ENCODE data around the gene DOCK6.

The DOCK6 gene

DNA sequence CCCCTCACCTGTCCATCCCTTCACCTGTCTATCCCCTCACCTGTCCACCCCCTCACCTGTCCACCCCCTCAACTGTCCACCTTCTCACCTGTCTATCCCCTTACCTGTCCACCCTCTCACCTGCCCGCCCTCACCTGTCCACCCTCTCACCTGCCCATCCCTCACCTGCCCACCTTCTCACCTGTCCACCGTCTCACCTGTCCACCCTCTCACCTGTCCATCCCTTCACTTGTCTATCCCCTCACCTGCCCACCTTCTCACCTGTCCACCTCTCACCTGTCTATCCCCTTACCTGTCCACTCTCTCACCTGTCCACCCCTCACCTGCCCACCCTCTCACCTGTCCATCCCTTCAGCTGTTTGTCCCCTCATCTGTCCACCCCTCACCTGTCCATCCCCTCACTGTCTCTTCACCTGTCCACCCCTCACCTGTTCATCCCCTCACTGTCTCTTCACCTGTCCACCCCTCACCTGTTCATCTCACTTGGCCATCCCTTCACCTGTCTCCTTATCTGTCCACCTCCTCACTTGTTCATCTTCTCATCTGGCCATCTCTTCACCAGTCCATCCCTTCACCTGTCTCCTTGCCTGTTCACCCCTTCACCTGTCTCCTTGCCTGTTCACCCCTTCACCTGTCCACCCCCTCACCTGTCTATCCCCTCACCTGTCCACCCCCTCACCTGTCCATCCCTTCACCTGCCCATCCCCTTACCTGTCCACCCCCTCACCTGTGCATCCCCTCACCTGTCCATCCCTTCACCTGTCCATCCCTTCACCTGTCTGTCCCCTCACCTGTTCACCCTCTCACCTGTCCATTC lies 52.3 kb downstream of the DOCK6 start:
- DNase-seq, result no peak

DNA sequence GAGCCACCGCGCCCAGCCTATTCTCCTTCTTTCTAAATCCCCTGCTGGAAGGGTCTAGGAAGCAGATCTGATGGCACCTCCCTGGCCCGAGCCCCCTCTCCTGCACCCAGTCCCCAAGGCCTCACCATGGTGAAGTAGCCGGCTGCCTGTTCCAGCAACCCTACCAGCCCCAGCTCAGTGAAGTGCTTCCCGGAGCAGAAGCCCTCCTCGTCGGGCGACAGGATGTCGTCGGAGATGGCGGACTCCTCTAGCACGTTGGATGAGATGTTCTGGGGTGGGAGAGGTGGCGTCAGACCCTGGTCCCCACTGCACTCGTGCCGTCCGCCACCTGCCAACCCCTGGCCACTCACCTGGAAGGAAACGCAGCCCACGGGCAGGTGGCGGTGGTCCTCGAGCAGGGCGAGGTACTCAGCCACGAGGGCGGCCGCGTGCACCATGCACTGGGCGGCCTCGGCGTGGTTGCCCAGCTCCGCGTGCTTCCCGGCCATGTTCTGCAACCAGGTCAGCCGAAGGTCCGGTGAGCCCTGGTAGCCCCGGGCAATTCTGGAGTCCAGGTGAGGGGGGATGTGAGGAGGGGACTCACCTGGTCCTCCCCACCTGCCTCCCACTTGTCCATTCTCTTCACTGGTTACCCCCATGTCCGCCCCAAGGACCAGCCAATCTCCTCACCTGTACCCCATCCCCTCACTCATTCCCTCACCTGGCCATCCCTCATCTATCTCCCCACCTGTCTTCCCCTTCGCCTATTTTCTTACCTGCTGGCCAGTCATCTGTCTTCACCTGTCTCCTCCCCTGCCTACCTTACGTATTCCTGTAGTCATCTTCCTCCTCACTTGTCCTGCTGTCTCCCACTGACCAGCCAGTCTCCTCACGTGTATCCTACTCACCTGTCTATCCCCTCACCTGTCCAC lies 53.5 kb downstream of the DOCK6 start:
- DNase-seq, result no peak

GRCh38 chr19:11205939-11206570 lies 56.3 kb downstream of the DOCK6 start:
- DNase-seq, result no peak

DNA sequence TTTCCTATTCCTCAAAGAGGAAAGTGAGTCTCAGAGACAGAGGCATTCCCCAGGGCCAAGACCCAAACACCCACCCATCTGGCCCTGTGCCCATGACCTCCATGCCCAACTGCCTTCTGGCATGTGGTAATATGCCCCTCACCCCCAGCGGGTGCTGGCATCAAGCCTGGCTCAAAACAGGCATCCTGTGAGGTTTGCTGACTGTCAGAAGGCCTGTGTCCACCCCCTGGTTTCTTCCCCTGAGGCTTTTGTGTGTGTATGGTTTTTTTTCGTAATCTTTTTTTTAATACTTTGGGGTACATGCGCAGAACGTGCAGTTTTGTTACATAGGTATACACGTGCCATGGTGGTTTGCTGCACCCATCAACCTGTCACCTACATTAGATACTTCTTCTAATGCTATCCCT lies 57.4 kb downstream of the DOCK6 start:
- no peak for DNase-seq

DNA sequence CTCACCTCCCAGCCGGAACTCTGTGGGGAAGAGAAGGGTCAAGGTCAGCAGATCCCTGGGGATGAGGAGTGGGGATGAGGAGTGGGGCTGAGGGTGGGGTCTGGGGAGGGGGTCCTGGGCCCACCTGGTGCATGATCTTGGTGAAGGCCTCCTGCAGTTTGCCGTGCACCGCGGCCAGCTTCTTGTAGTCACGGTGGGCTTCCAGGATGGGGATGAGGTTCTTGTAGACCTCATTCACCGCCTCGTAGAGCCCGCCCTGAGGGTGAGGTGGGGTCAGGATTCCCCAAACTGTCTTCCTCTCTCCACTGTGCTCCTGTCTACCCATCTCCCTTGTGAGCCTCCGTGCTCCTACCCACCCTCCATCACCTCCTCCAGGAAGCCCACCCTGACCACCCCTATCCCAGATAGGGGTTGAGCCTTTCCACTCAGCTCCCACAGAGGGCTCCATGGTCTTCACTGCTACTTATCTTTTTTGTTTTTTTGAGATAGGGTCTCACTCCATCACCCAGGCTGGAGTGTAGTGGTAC lies 58.2 kb downstream of the DOCK6 start:
- no peak for DNase-seq

DNA sequence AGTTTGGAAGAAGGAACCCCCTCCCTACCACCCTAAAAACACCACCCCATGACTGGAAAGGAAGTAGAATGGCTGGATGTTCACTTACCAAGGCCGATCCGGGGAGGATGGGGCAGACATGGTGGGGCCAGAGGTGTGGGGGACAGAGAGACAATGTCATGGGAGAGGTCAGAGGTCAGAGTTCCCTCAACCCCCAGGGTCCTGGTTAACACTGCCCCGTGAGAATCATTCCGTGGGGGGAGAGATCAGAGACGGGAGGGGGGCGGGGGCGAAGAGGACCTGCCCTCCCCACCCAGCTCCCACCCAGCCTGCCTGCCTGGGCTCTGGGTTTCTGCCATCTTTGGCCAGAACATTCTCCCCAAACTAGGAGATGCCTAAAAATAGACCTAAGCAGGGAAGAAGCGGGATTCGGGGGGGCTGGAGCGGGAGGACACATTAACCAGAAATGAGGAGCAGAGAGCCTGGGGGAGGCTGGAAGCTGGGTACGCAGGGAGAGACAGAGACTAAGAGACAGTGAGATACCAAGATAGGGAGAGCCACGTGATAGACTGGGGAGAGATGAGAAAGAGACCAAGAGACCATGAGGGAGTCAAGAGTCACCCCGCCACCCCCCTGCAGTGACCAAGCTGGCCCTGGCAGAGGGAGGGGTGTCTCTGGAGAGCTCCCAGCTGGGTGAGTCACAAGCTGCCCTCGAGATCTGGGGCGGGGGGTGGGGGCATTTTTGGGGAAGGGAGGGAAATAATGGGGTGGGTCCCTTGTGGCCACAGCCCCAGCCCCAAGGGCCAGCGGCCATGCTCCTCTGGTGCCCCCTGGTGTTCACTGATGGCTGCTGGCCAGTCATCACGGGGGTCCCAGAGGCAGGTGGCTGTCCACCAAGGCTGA lies 58.9 kb downstream of the DOCK6 start:
- DNase-seq, result peak; percentile 87

- no peak for DNase-seq
These were observed 59.7 kb downstream of the DOCK6 start for GRCh38 chr19:11202488-11203193.

DNA sequence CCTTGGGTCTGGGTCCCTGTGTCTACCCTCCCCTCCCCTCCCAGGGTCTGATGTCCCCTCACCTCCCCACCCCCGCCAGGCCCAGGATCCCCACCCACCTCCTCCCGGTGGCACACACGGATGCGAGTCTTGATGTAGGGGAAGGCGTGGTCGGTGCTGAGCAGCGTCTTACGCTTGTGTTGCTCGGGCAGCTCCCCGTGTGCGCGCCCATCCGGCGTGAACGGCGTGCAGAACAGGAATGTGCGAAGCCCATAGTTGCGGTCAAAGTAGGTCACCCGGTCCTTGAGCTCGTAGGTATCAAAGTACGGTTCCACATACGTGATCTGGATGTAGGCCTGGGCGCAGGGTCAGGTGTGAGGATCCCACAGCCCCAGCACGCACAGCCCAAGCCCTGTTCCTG lies 60.5 kb downstream of the DOCK6 start:
- DNase-seq, result no peak

- no peak for DNase-seq
These were observed 61.4 kb downstream of the DOCK6 start for GRCh38 chr19:11200931-11201330.

- DNase-seq, result no peak
These were observed 62.2 kb downstream of the DOCK6 start for GRCh38 chr19:11200015-11200574.

DNA sequence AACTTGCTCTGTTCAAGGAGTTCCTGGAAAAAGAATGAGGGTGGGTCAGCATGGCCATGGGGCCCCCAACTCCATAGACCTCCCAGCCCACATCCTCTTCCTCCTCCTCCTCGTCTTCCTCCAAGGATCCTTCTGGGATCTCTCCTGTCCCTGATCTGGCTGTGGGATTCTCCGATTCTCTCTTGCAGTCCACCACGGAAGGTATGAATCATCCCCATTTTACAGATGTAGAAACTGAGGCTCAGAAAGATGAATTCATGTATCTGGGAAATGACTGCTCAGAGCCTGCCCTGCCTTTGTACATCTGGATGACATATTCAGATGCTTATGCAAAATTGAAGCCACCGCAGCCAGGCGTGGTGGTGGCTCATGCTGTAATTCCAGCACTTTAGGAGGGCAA lies 62.8 kb downstream of the DOCK6 start:
- DNase-seq, result no peak

DNA sequence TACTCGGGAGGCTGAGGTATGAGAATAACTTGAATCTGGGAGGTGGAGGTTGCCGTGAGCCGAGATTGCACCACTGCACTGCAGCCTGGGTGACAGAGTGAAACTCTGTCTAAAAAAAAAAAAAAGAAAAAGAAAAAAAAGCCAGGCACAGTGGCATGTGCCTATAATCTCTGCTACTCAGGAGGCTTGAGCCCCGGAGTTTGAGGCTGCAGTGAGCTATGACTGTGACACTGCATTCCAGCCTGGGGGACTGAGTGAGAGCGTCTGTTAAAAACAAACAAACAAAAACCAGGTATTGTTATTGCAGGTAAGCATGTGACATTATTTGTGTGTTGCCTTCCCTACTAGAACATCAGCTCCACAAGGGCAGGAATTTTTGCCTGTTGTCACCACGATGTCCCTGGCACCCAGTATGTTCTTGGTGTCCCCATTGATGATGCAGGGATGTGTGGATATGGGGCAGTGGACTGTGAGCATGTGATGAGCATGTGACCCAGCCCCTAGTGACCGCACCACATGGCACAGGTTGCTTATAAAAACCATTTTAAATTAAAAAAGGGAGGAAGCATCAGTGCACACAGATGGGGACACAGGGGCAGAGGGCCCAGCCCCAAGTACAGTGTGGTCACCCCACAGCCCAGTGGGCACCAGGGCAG lies 63.4 kb downstream of the DOCK6 start:
- no peak for DNase-seq

- no peak for DNase-seq
These were observed 64.2 kb downstream of the DOCK6 start for GRCh38 chr19:11198175-11198534.

- DNase-seq, result peak; percentile 77
These were observed 64.8 kb downstream of the DOCK6 start, which contains the start of gene KANK2 for GRCh38 chr19:11197291-11198174. Gene KANK2, minus strand, starts transcription at chr19:11197545. Its CDS starts 3,034 bp downstream, at chr19:11194511.

GRCh38 chr19:11196406-11197287 lies 65.7 kb downstream of the DOCK6 start:
- DNase-seq, result peak; percentile 30

GRCh38 chr19:11195681-11196080 lies 66.6 kb downstream of the DOCK6 start:
- no peak for DNase-seq

DNA sequence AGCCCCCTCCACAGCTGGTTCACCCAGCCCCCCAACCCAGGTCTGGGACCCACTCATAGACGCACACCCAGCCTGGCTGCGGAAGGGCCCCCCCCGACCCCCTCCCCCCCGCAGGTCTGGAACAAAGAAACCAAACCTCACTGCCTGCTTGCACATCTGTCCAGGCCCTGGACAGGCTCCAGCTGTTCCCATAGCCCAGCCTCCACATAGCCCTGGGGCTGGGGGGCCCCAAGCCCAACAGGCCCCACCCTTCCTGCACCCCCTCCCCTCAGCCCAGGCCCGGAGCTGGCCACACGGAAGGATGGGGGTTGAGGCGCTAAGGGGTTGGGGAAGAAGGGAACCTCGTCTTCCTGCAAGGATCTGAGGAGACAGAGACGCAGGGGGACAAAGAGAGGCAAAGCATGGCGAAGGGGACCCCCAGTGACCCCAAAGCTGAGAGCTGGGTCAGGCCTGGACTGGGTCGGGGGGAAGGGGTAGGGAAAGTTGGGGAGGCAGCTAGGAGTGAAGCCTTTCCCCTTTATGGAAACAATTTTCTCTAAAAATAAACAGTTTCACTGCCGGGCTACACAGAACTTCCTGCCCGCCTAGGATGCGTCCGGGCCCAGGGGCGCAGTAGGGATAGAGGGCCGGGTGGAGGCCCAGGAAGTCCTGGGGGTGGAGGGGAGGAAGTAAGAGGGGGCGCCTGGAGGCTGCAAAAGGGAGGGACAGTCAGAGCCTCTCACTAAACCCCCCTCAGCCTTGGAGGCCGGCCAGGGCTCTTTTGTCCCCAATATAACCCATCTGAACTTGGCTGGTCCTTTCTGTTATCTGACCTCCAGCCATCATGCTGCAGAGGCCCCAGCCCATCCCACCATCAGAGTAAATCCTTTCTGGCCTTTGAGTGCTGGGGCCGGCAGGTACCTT lies 67.4 kb downstream of the DOCK6 start:
- no peak for DNase-seq

Data from fibroblast of skin of right quadriceps (primary cell).